SK-N-SH (cell line): Measurements from ENCODE around the gene SH2B3. TPM values are rescaled to one million over a fixed set of nuclear protein-coding genes. Genes with fewer than 3 reads are reported as not detected.
A peak's percentile ranks its signal among the peaks of the same experiment; 100 is the strongest.

Source experiments
- CTCF ChIA-PET: fragments of 300-600, 350-600 bp; formaldehyde crosslinking; extraction: SDS; loops from one replicate; lab custom pipeline; 2021; lab: Yijun Ruan, JAX
- POLR2A ChIA-PET: fragments of 350-600 bp; sonication (Branson Sonifier 250); formaldehyde crosslinking; extraction: SDS; loops from one replicate; lab custom pipeline; 2020; ENCODE audit warnings: antibody characterized with exemption, inconsistent platforms; lab: Yijun Ruan, JAX
- DNase-seq: peaks from one replicate; pipeline ENCODE4 v3.0.0; 2012
- H2AFZ ChIP-seq: fragments of 200-600 bp; sonication (generic); 2 replicates; pipeline ENCODE4 v1.8.1; 2016; ENCODE audit warnings: antibody characterized with exemption, mild to moderate bottlenecking, low read depth
- H3F3A ChIP-seq: fragments of 200-600 bp; sonication (generic); replicated peaks from 2 replicates; pipeline ENCODE3; 2016; ENCODE audit warnings: antibody characterized with exemption, mild to moderate bottlenecking; ENCODE audit not compliant: insufficient read depth
- H3K27ac ChIP-seq, 2 experiments: fragments of 200-500 bp in 1 of 2; fragments of 200-600 bp in 1 of 2; sonication (Bioruptor generic) in 1 of 2; sonication (generic), shearing (Covaris generic) in 1 of 2; 2 replicates each; pipeline versions ENCODE4 v1.5.1 to v1.6.1; 2014 to 2016; ENCODE audit warnings: low read depth in 2 of 2, inconsistent platforms in 1 of 2, low read length in 1 of 2, mild to moderate bottlenecking in 1 of 2, mixed read lengths in 1 of 2
- H3K27me3 ChIP-seq: fragments of 200-600 bp; sonication (generic), shearing (Covaris generic); 2 replicates; pipeline ENCODE4 v1.6.1; 2016; ENCODE audit warnings: mixed run types; ENCODE audit not compliant: insufficient read depth
- H3K36me3 ChIP-seq, 2 experiments: fragments of 200-500 bp in 1 of 2; fragments of 200-600 bp in 1 of 2; sonication (Bioruptor generic) in 1 of 2; sonication (generic) in 1 of 2; replicated peaks in 1 of 2; 2 replicates each; pipeline versions ENCODE3 to v1.5.1; 2014 to 2016; ENCODE audit warnings: low read length in 1 of 2, mild to moderate bottlenecking in 1 of 2; ENCODE audit not compliant: insufficient read depth in 2 of 2, control insufficient read depth in 1 of 2
- H3K4me1 ChIP-seq, 2 experiments: fragments of 200-500 bp in 1 of 2; fragments of 200-600 bp in 1 of 2; sonication (Bioruptor generic) in 1 of 2; sonication (generic), shearing (Covaris generic) in 1 of 2; 2 replicates each; pipeline versions ENCODE4 v1.5.1 to v1.6.1; 2014 to 2016; ENCODE audit warnings: low read depth in 1 of 2, low read length in 1 of 2, mixed run types in 1 of 2; ENCODE audit not compliant: insufficient read depth in 2 of 2, control insufficient read depth in 1 of 2
- H3K4me2 ChIP-seq: fragments of 200-600 bp; sonication (generic), shearing (Covaris generic); 2 replicates; pipeline ENCODE4 v1.6.1; 2017; ENCODE audit warnings: mixed run types
- H3K4me3 ChIP-seq, 2 experiments: fragments of 200-500 bp in 1 of 2; fragments of 200-600 bp in 1 of 2; sonication (Bioruptor generic) in 1 of 2; sonication (generic), shearing (Covaris generic) in 1 of 2; 2 replicates each; pipeline versions ENCODE4 v1.5.1 to v1.8.1; 2014 to 2016; ENCODE audit warnings: low read depth in 2 of 2, inconsistent platforms in 1 of 2, low read length in 1 of 2, mild to moderate bottlenecking in 1 of 2, mixed read lengths in 1 of 2, moderate library complexity in 1 of 2
- H3K79me2 ChIP-seq: fragments of 200-600 bp; sonication (generic); 2 replicates; pipeline ENCODE4 v1.8.1; 2017; ENCODE audit warnings: mild to moderate bottlenecking; ENCODE audit not compliant: insufficient read depth
- H3K9ac ChIP-seq: fragments of 200-600 bp; sonication (generic); 2 replicates; pipeline ENCODE4 v1.6.1; 2017; ENCODE audit warnings: mixed run types
- H3K9me2 ChIP-seq: fragments of 200-600 bp; sonication (generic); 2 replicates; pipeline ENCODE4 v1.6.1; 2017; ENCODE audit warnings: mixed run types
- H3K9me3 ChIP-seq: fragments of 200-600 bp; sonication (generic); 2 replicates; pipeline ENCODE4 v1.6.1; 2017; ENCODE audit warnings: mixed run types, mild to moderate bottlenecking, moderate library complexity
- H4K20me1 ChIP-seq: fragments of 200-600 bp; sonication (generic); 2 replicates; pipeline ENCODE4 v1.6.1; 2017; ENCODE audit warnings: mild to moderate bottlenecking, mixed run types; ENCODE audit not compliant: insufficient read depth
- CHD2 ChIP-seq: fragments of 150-350 bp; IDR thresholded peaks from 2 replicates; pipeline ENCODE4 v1.6.1; 2018; ENCODE audit warnings: low read length; ENCODE audit not compliant: partially characterized antibody
- FOXM1 ChIP-seq: IDR thresholded peaks from 2 replicates; pipeline ENCODE4 v1.4.0; 2012; ENCODE audit warnings: low read depth, mild to moderate bottlenecking
- GATA2 ChIP-seq: sonication (generic); formaldehyde crosslinking; IDR thresholded peaks from 2 replicates; pipeline ENCODE4 v1.5.0; 2020; ENCODE audit warnings: mild to moderate bottlenecking, missing genetic modification reagents
- NFIC ChIP-seq: IDR thresholded peaks from 2 replicates; pipeline ENCODE4 v1.4.0; 2012; ENCODE audit warnings: borderline replicate concordance
- PBX3 ChIP-seq: IDR thresholded peaks from 2 replicates; pipeline ENCODE4; 2012
- SIN3A ChIP-seq: IDR thresholded peaks from 2 replicates; pipeline ENCODE4 v1.6.1; 2012; ENCODE audit warnings: low read depth, mild to moderate bottlenecking, low read length, moderate library complexity, borderline replicate concordance
- TCF12 ChIP-seq: IDR thresholded peaks from 2 replicates; pipeline ENCODE4 v1.4.0; 2012
- WGBS: methylation state at CpG from one replicate; pipeline ENCODE4 v1.1.6; 2017; ENCODE audit warnings: low lambda C conversion rate; 5-methylcytosine and 5-hydroxymethylcytosine counted together
- polyA plus RNA-seq, 3 experiments: library from polyadenylated mRNA; depleted of rRNA; stranded (reverse); fragments of >200 nt; gene quantifications; 2 replicates each; pipeline ENCODE4 v1.2.3, GENCODE V29; 2012
- TF ChIP-seq, protein P1 (sequence below): IDR thresholded peaks from 2 replicates; pipeline ENCODE4 v1.6.1; 2012; ENCODE audit warnings: mild to moderate bottlenecking, low read depth, low read length, moderate library complexity
- TF ChIP-seq, protein P2 (sequence below): IDR thresholded peaks from 2 replicates; pipeline ENCODE4 v1.4.0; 2012; ENCODE audit warnings: low read depth

SH2B3 gene
- polyA plus RNA-seq, 1 of the 3 experiments (the other 2 are of a cell fraction), result 15.6 TPM

DNA sequence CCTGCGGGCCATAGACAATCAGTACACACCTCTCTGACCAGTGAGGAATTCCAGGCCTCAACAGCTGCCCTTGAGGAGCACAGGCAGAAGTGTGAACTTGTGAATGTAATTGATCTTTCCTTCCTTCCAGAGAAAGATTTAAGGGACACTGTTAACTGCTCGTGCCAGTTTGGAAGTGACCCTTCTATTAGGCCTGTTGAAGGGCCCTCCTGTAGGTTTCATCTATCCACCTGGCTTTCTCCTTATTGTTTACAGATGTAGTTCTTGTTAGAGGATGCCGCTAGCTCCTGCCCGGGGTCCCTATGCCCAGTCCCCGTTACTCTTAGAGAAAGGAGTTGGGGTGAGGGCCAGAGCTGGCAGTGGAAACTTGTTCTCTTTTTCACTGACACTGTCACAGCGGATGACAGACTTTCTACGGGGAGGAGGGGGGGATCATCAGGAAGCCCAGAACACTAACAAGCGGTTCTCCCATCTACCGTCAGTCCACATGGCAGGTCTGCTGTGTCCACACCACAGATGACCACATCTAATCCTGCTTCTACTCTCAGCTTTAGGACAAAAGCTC, 42.6 kb downstream of the SH2B3 start:
- no peaks in the 10 kb centered on the region for H3K27me3 ChIP-seq
- ChIA-PET POLR2A (no interaction called here), CTCF (interaction anchor here (1.4 to 28.3 kb wide), 2 partner anchors 47 to 80 kb away, joined by 3 to 618 read pairs; partner anchors contain the start of gene SH2B3)
- H3K9me3 ChIP-seq, result no peaks in the 10 kb centered on the region
- H3K36me3 ChIP-seq, result peaks cover 40 to 77% of the 10 kb centered on the region in 2 experiments
- H3K4me3 ChIP-seq, result no peak overlapping the region
- peaks cover 25 to 49% of the 10 kb centered on the region in 2 experiments; a peak in 2 of 4 replicates for H3K4me1 ChIP-seq
- H3K9me2 ChIP-seq, result no peaks in the 10 kb centered on the region
- H2AFZ ChIP-seq, result no peak overlapping the region
- no peak overlapping the region; a peak in 2 of 4 replicates for H3K27ac ChIP-seq
- no peak overlapping the region for H3K9ac ChIP-seq
- peaks cover 35% of the 10 kb centered on the region for H3K79me2 ChIP-seq
- no peak for TF ChIP-seq NFIC
- no peak overlapping the region for H3K4me2 ChIP-seq
- no peak for DNase-seq
- peaks cover 70% of the 10 kb centered on the region for H3F3A ChIP-seq
- H4K20me1 ChIP-seq, result peaks cover 53% of the 10 kb centered on the region
- 94% methylated on average over 8 of the region's 9 CpGs for WGBS

DNA sequence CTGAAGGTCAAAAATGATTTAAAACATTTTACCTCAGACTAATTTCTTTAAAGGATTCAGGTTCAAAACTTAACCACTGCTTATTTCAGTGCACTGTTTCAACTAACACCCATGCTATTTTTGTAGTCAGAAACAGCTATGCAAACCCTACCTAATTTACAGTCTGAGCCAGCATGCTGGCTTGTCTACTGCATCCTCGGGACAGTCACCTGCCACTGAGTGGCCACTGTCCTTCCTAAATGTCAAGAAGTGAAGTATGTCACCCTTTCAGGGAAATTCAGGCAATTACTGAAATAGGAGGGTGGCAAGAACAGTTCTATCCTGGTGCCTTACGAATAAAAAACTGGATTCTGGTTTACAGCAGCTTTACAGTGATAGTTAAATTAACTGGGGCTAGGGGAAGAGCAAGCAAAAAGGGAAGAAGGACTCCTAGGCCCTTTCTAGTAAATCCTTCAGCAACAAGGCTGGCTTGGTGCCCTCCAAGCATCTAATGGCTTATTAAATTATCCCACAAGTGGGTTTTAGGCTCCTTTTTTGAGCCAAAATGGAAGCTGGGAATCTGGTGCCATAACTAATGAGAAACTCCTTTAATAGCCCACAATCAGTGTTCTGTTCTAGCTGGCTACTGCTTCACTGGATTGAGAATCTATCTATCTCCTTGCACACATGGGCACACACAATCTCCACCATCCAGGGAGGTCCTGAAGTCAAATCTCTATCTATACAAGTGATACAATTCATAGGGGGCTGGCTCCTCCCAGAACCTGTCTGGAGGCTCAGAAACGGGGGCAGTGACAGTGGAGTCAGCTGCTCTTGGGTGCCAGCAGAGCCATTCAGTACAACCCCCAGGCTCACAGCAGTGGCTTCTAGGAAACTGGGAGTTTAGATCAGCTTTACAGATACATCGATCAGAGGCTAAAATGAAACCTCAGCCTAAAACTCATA, 43.4 kb downstream of the SH2B3 start:
- peak overlapping the region; percentile 38 to 62; a peak in 3 of 4 replicates for H3K27ac ChIP-seq
- H3K9me2 ChIP-seq, result no peaks in the 10 kb centered on the region
- POLR2A ChIA-PET, result interaction anchor here (1.0 kb wide), 1 partner anchor 52 kb away, joined by 3 read pairs; no protein-coding TSS in a partner anchor

More for the DNA sequence above, 43.4 kb downstream of the SH2B3 start:
- H3K9ac ChIP-seq, result no peak overlapping the region
- peaks cover 45% of the 10 kb centered on the region for H4K20me1 ChIP-seq
- peaks cover 27% of the 10 kb centered on the region for H3K79me2 ChIP-seq
- H3K4me3 ChIP-seq, result no peak overlapping the region
- peaks cover 45 to 84% of the 10 kb centered on the region in 2 experiments for H3K36me3 ChIP-seq
- CTCF ChIA-PET, result interaction anchor here (1.3 to 28.3 kb wide), 5 partner anchors 7 to 79 kb away, joined by 3 to 618 read pairs (median 21); partner anchors contain the start of gene SH2B3
- H3K27me3 ChIP-seq, result no peaks in the 10 kb centered on the region
- 93% methylated on average over 3 of the region's 4 CpGs for WGBS
- H3F3A ChIP-seq, result peaks cover 65% of the 10 kb centered on the region
- no peaks in the 10 kb centered on the region for H3K9me3 ChIP-seq
- DNase-seq, result no peak
- no peak overlapping the region for H2AFZ ChIP-seq
- peaks cover 24 to 56% of the 10 kb centered on the region in 2 experiments; a peak in 2 of 4 replicates for H3K4me1 ChIP-seq
- TF ChIP-seq CHD2 (no peak), SIN3A (no peak), NFIC (no peak), FOXM1 (no peak), GATA2 (CRISPR knock-in tag) (no peak), TCF12 (no peak), PBX3 (no peak)
- TF ChIP-seq, protein P1, sequence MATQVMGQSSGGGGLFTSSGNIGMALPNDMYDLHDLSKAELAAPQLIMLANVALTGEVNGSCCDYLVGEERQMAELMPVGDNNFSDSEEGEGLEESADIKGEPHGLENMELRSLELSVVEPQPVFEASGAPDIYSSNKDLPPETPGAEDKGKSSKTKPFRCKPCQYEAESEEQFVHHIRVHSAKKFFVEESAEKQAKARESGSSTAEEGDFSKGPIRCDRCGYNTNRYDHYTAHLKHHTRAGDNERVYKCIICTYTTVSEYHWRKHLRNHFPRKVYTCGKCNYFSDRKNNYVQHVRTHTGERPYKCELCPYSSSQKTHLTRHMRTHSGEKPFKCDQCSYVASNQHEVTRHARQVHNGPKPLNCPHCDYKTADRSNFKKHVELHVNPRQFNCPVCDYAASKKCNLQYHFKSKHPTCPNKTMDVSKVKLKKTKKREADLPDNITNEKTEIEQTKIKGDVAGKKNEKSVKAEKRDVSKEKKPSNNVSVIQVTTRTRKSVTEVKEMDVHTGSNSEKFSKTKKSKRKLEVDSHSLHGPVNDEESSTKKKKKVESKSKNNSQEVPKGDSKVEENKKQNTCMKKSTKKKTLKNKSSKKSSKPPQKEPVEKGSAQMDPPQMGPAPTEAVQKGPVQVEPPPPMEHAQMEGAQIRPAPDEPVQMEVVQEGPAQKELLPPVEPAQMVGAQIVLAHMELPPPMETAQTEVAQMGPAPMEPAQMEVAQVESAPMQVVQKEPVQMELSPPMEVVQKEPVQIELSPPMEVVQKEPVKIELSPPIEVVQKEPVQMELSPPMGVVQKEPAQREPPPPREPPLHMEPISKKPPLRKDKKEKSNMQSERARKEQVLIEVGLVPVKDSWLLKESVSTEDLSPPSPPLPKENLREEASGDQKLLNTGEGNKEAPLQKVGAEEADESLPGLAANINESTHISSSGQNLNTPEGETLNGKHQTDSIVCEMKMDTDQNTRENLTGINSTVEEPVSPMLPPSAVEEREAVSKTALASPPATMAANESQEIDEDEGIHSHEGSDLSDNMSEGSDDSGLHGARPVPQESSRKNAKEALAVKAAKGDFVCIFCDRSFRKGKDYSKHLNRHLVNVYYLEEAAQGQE, result no peak
- TF ChIP-seq, protein P2, sequence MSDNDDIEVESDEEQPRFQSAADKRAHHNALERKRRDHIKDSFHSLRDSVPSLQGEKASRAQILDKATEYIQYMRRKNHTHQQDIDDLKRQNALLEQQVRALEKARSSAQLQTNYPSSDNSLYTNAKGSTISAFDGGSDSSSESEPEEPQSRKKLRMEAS, result no peak
- H3K4me2 ChIP-seq, result no peak overlapping the region
